T follicular helper cell (primary cell): ENCODE measurements around the gene YES1.

ENCODE experiments used
- DNase-seq: peaks from one replicate; pipeline ENCODE4 v3.0.0-alpha.2; 2020; ENCODE audit warnings: low read depth

Gene YES1

DNA sequence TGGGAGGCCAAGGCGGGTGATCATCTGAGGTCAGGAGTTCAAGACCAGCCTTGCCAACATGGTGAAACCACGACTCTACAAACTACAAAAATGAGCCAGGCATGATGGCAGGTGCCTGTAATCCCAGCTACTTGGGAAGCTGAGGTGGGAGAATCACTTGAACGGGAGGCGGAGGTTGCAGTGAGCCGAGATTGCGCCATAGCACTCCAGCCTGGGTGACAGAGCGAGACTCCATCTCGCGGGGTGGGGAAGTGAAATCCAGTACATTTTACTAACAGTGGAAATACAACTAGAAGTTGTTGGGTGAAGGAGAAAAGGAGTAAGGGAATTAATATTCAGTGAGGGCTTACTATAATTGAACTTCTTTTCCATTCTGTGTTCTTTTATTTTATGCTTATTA lies 86.4 kb downstream of the YES1 start:
- no peak for DNase-seq

DNA sequence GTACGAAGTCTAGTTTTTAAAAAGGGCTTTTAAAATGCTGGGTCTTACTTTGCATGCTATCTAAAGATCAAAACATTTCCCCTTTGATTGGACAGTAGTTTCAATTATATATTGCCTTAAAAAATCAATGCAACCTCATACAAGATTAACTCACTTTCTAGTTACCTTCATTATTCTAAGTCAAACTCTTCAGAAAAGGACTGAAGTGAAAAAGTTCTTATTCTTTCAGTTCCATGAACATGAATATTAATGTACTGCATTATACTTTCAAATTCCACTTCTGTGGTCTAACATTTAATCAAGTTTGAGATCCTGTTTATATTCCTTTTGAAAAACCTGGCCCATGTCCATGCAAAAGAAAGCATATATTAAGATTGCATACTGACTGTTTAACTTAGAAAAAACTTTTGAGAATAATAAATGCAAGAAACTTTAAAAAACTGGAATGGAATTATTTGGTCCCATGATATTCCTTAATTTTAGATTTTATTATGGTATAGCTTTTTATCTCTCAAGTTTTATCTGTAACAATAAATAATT lies 88.4 kb downstream of the YES1 start:
- DNase-seq, result no peak

DNA sequence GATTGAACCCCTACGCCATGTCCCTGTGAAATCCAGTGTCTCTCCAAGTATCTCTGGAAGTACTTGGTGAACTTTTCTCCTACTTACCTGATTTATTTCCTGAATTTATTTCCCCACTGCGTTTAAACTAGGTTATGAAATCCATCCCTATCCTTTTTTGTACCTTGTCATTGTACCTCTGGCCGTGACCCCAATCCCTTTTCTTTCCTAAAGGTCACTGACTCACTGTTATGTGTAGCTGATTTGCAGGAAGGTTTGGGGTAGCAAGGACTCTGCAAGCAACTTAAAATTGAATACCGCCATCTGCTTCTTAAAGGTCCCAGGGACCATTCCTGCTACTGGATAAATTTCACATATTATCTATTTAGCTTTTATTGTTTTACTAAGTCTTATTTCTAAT lies 95.0 kb downstream of the YES1 start:
- no peak for DNase-seq

DNA sequence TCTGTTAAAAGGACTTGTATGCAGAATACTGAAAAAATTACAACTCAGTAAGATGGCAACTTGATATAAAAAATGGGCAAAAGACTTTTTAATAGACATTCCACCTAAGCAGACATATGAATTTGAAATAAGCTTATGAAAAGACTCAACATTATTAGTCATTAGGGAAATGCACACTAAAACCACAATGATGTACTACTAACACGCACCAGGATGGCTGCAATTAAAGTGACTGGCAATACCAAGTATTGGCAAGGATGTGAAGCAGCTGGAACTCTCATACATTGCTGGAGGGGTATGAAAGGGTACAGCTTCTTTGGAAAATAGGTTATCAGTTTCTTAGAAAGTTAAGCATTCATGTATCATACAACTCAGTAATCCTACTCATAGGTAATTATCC lies 96.4 kb downstream of the YES1 start:
- DNase-seq, result no peak

DNA sequence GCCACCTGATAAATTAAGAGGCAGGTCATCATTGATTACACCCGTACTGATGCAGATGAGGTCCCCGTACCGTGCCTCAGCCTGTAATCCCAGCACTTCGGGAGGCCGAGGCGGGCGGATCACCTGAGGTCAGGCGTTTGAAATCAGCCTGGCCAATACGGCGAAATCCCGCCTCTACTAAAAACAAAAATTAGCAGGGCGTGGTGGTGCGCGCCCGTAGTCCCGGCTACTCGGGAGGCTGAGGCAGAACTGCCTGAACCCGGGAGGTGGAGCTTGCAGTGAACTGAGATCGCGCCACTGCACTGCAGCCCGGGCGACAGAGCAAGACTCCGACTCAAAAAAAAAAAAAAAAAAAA lies 98.9 kb downstream of the YES1 start:
- peak; percentile 10 for DNase-seq

DNA sequence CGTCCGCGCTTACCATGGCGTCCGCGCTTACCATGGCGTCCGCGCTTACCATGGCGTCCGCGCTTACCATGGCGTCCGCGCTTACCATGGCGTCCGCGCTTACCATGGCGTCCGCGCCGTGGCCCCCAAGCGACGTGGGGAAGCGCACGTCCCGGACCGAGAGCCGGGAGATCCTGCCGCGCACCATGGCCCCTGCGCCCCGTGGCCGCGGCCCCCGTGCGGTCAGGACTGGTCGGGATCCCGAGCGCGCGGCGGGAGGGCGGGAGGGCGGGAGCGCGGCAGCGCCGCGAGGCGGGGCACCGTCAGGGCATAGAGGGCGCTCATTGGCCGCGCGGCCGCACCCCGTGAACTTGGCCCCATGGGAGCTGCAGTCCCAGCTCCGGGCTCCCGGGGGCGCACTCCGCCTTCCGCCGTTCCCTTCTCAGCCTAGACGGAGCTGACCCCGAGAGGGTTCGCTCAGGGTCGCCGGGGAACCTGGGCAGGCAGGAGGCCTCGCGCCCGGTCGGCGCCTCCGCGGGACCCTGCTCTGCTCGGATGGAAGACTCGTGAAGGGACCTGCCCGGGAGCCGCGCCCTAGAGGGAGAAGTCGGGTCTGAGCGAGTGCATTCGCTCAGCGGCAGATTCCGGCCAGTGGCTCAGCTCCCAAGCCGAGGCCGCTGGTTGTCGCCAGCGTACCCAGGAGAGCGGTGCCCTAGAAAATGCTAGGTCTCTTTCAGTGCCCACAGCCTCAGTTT lies 99.5 kb downstream of the YES1 start, which contains the start of gene ENOSF1:
Gene ENOSF1, minus strand, starts transcription at position 230 of the 734 bp plus-strand sequence. Its CDS starts 43 bp downstream, at position 187.
- peak; percentile 50 for DNase-seq

DNA sequence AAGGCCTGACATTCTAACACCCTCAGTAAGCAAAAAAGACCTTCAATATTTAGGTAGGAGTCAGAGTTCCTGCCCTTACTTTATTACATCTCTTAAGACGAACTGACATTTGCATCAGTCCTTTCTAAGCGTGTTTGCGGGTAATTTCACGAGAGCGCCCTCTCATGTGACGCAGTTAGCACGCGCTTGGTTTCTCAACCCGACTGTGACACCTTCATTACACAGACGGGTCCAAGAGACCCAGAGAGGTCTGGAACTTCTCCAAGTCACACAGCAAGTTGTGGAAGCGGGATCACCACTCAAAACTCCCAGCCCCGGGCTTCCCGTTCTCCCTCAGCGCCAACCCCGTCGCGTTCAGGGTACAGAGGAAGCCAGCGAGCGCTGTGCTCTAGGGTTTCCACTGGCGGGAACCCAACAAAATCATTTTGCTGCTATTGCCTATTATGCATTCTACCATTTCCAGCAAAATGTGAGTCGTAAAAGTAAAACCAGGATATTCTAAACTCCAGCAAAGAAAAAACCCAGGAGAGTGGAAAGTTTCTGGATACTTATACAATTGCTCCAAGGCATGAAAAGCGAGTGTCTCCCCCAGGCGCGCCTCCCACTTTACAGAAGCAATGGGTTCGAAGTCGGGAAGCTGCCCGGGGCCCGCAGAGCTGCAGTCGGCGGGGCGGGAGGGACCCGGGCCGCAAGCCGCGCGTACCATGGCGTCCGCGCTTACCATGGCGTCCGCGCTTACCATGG lies 100.2 kb downstream of the YES1 start:
- peak; percentile 63 for DNase-seq

DNA sequence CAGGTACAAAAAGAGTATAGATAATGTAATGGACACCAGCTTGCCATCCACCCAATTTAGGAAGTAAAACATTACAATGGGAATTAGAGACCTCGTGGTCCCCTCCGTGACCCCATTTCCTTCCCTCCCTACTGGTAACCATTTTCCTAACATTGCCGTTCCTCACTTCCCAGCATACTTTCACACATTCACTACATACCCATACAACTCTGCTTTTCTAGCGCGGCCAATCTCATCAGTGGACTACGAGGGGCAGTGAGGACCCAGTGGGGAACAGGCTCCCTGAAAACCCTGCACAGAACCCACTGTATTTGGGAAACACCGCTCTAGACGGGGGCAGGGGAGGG lies 100.8 kb downstream of the YES1 start:
- no peak for DNase-seq

DNA sequence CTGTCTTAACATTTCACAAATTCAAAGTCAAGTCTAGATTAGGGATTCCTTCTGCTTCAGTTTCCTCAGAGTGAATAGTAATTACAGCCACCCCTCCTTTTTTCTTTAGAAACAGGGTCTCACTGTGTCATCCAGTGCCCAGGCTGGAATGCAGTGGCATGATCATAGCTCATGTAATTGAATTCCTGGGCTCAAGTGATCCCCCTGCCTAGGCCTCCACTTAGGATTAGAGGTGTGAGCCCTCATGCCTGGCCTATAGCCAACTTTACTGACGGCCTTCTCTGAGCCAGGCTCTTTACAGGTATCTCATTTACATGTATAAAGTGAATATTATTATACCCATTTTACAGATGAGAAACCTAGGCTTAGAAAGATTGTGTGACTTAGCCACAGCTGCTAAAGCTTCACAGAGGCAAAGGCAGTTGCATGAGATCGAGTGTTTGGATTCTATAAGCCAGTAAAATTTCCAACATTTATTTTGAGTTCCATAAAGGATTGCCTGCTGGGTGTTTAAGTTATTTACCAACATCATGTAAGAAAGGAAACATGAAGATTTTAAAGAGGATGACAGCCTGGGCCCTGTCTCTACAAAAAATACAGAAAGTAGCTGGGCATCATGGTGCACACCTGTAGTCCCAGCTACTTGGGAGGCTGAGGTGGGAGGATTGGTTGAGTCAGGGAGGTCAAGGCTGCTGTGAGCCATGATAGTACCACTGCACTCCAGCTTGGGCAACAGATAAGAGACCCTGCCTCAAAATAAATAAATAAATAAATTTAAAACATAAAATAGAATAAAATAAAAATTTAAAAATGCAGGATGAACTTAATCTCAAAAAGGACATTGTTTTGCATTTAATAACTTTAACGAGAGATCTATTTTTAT lies 101.4 kb downstream of the YES1 start:
- DNase-seq, result no peak

DNA sequence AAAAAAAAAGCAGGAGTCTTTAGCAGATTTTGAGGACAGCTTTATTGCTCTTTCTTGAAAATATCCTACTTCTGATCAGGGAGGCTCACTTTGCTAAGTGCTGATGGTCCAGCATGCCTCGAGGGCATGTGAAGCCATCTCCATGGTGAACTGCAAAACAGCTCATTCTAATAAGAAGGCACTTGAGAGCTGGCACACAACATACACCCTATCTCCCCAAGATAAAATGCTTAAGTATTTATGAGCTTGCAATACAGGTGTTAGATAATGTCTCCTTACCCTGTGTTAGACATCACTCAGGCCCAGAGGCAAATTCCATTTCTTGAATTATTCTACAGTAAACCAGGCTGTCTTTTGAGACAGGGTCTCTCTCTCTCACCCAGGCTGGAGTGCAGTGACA lies 102.3 kb downstream of the YES1 start:
- DNase-seq, result no peak

DNA sequence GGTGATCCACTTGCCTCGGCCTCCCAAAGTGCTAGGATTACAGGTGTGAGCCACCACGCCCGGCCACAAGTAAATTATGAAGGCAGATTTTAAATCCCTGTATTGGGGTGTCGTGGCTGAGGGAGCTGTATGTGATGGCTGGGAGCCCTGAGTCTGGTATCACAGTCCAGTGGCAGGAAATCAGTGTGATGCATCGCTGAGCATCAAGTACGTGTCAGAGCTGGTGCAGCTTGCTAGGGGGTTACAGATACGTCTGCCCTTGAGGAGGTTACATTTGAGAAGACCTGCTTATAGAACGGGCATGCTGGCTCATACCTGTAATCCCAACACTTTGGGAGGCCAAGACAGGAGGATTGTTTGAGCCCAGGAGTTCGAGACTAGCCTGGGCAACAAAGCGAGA lies 103.9 kb downstream of the YES1 start:
- DNase-seq, result no peak

DNA sequence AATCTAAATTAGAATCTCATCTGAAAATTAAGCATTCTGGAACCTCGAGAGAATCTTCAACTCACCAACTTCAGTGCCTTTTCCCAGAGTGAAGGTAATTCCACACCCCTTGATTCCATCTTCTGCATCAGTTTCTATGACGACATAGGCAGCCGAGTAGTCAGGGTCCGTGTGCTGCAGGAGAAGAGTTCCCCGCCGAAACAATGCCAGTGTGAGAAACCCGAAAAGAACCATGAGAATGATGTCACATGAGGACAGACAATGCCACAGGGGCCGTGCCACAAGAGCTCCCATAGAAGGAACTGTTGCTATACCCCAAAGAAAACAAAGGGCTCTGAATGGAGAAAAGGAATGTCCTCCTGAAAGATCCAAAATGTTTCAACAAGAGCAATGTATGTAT lies 105.6 kb downstream of the YES1 start:
- no peak for DNase-seq

DNA sequence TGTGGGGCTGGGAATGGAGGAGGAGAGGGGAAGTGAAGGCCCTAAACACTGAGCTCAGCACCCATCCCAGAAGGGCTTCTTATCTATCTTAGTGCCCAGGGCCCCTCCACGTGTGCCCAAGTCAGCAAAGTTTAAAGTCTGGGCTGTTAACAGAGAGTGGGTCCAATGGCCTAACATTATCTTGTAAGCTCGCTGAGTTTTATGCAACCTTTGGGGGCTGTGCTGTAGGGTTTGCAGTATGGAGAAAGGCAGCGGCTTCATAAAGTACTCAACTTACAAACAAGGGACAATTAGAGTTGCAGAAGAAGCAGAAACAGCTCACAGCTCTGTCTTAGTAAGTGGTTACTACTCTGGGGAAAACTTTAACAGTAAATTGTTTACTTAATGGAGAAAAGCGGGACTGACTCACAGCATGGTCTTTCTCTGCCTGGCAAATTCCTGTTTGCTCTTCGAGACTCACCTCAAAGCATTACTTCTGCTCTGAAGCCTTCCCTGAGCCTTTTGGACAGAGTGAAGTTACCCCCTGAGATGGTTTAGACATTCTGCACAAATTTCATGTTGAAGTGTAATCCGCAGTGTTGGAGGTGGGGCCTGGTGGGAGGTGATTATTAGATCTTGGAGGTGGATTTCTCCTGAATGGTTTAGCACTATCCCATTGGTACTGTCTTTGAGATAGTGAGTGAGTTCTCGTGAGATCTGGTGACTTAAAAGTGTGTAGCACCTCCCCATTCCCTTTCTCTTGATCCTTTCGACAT lies 108.7 kb downstream of the YES1 start:
- no peak for DNase-seq

DNA sequence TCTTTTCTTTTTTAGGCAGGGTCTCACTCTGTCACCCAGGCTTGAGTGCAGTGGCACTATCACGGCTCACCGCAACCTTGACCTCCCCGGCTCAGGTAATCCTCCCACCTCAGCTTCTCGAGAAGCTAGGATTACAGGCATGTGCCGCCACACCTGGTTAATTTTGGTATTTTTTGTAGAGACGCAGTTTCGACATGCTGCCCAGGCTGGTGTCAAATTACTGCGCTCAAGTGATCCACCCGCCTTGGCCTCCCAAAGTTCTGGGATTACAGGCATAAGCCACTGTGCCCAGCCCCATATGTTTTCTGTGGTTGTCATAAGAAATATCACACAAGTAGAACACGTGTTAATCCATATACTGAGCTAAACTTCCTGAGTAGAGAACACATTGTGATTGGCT lies 114.2 kb downstream of the YES1 start:
- no peak for DNase-seq

DNA sequence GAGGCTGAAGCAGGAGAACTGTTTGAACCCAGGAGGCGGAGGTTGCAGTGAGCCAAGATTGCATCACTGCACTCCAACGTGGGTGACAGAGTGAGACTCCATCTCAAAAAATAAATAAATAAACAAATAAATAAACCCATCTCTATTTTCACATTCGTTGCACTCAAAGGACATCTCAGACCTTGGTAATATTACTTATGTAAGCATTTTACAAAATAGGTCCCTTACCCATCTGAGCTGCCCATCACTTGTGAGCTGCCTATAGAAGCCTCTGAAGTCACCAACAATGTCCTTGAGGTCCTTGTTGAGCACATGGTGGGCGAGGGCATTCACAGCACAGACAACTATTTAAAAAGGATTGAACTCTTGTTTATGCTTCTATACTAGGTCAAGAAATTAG lies 115.0 kb downstream of the YES1 start:
- no peak for DNase-seq

DNA sequence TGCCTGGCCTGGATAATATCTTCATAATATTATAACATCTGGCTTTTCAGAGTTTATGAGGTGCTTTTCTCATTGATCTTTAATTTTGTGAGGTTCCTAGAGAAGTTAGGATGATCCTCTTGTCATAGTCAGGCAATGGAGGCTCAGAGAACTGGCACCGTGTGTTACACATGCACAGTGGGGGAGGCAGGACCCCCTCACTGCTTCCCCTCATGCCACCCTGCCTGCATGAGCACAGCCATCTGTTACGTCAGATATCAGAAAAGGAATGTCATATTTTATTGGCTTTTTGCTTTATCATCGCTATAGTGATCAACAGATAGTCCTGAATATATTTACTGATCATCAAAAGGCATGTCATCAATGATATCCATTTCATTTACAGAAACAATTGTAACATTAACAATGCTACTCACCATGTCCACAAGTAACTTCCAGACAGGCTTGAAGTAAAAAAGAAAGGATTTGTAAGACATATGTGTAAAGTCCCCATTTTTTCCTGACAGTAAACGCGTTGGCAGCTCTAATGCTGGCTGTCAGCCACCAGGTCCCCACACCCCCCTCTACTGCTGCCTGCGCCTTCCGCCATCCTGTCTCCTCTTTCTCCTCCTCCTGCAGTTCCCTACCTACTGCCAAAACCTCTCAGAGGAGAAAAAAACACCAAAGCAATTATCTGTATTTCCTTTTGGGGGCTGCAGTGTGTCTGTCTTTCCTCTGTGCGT lies 118.4 kb downstream of the YES1 start:
- no peak for DNase-seq

DNA sequence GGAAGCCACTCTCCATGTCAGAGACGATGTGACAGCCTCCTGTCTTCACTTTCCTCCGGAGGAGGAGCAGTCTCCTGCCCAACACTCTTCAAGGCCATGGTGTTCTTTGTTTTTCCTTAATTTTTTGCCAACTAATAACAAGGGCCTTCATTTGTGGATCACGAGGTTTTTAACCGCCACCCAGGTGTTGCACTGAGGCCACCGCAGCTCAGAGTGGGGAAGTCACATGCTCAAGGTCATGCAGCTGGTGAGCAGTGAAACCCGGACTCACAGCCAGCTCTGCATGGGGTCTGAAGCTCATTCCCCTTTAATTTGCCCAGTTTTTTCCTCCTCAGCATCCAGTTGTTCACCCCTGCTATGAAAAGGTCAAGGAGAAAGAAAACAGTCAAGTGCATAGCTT lies 119.2 kb downstream of the YES1 start:
- no peak for DNase-seq

DNA sequence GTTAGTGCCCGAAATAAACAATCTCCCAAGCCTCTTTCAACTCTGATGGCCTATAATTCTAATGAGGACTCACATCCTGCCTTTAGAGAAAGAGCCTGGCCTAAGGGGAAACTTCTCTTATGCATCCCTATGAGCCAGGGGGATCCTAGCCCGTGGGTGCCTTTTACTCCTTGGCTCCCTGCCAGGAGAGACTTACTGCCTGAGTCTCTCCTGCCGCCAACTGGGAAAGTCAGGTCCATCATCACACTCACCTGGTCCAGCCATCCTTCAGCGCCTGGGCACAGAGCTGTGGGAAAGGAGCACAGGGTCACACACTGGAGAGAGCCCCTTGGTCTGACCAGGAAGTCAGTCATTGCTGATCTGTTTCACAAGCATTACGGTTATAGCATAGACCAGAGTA lies 123.7 kb downstream of the YES1 start:
- DNase-seq, result no peak

DNA sequence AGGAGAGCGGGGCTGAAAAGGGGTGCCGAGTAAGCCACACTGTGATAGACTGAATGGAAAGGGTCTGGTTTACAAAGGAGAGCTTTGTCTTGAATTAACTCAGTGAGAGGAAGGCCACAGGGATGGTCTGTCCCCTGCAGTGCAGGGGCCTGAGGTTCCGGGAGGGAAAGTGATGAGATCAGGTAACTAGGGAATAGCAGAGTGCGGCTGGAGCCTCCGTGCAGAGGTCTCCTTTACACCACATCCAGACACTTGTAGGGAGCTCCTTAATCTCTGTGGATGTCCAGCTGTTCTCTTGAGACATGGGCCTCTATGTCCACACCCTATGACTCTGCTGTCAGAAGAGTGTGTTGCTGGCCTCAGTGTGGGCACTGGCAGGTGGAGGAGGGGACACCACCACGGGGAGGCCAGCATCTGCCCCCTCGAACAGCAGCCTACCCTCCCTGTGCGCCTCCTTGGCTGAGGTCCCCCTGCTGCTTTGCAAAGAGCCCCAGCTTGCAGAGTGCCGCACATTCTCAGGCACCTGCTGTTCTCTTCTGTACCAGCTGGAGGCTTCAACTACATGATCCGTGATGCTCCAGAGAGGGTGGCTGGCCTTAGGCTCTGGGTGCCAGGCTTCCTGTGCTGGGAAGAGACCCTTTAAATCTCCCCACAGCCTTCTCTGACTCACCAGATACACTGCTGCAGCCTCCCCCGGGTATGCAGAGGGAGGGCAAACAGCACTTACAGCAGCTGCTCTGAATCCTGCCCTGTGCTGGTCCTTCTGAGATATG lies 125.5 kb downstream of the YES1 start:
- DNase-seq, result no peak

DNA sequence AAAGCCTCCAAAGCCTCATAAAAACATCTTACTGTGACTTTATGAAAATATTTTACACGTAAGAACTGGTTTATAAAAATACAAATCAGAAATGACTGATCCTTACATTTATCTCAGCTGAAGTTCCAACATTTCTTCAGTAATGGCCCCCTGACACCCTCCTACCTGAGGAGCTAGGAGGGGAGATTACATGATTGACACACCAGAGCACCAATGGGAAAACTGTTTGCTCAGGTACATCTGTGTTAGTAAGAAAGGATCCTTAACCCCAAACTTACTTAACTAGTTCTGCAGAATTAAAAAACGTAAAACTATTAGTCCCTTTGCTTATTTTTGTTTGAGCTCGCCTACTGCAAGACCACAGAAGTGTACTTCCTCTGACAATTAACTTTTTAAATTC lies 126.6 kb downstream of the YES1 start:
- DNase-seq, result no peak
